ENCODE results near the gene CYSRT1.

DNA sequence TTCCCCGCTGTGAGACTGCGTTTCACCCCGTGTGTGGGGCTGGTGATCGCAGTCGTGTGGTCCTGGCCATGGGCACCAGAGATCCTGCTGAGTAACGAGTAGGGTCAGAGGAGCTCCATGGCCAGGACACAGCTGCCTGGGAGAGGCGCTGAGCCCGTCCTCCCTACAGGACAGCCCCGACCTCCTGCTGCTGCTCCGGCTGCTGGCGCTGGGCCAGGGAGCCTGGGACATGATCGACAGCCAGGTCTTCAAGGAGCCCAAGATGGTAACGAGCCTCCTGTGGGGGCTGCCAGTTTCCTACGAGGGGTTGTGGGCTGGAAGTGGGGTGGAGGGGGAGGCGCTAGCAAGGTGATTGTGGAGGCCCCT, 41.2 kb downstream of the CYSRT1 start:
- TF ChIP-seq, protein P1, sequence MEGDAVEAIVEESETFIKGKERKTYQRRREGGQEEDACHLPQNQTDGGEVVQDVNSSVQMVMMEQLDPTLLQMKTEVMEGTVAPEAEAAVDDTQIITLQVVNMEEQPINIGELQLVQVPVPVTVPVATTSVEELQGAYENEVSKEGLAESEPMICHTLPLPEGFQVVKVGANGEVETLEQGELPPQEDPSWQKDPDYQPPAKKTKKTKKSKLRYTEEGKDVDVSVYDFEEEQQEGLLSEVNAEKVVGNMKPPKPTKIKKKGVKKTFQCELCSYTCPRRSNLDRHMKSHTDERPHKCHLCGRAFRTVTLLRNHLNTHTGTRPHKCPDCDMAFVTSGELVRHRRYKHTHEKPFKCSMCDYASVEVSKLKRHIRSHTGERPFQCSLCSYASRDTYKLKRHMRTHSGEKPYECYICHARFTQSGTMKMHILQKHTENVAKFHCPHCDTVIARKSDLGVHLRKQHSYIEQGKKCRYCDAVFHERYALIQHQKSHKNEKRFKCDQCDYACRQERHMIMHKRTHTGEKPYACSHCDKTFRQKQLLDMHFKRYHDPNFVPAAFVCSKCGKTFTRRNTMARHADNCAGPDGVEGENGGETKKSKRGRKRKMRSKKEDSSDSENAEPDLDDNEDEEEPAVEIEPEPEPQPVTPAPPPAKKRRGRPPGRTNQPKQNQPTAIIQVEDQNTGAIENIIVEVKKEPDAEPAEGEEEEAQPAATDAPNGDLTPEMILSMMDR (IDR thresholded peaks at IDR 0.05), result no peak
- no peak for TF ChIP-seq POLR2A (IDR thresholded peaks at IDR 0.05)
